Activated T-helper 1 cell treated with anti-CD3 and anti-CD28 coated beads, Interleukin-2, amount 50 U/mL, for 16 hours (primary cell): ENCODE data around the gene SMARCAL1.

Experiments
- DNase-seq, 2 donors: peaks; one replicate each; pipeline ENCODE4 v3.0.0-alpha.2; 2020; ENCODE audit warnings: low read depth in 1 of 2, low spot score in 1 of 2

The SMARCAL1 gene

GRCh38 chr2:216474925-216475670, 62.8 kb downstream of the SMARCAL1 start:
- no peak for DNase-seq

GRCh38 chr2:216475767-216476166, 63.5 kb downstream of the SMARCAL1 start:
- DNase-seq: no peak

- no peak for DNase-seq
These were observed 65.2 kb downstream of the SMARCAL1 start for GRCh38 chr2:216477283-216478035.

GRCh38 chr2:216478151-216478550, 65.9 kb downstream of the SMARCAL1 start:
- no peak for DNase-seq

GRCh38 chr2:216478791-216479190, 66.5 kb downstream of the SMARCAL1 start:
- DNase-seq: no peak

- no peak for DNase-seq
These were observed 67.9 kb downstream of the SMARCAL1 start for GRCh38 chr2:216480221-216480620.

GRCh38 chr2:216482640-216483039, 70.4 kb downstream of the SMARCAL1 start:
- DNase-seq: no peak

GRCh38 chr2:216485237-216485636, 73.0 kb downstream of the SMARCAL1 start:
- no peak for DNase-seq

GRCh38 chr2:216485745-216486144, 73.5 kb downstream of the SMARCAL1 start:
- DNase-seq: no peak

- DNase-seq: no peak
These were observed 74.0 kb downstream of the SMARCAL1 start for GRCh38 chr2:216486271-216486670.

GRCh38 chr2:216486708-216487107, 74.4 kb downstream of the SMARCAL1 start:
- DNase-seq: no peak

- DNase-seq: no peak
These were observed 77.8 kb downstream of the SMARCAL1 start for GRCh38 chr2:216490061-216490460.

GRCh38 chr2:216491793-216492596, 79.7 kb downstream of the SMARCAL1 start:
- DNase-seq: no peak

- DNase-seq: no peak
These were observed 80.5 kb downstream of the SMARCAL1 start for GRCh38 chr2:216492597-216493333.

- no peak for DNase-seq
These were observed 81.0 kb downstream of the SMARCAL1 start for GRCh38 chr2:216493334-216493685.

GRCh38 chr2:216495656-216496055, 83.4 kb downstream of the SMARCAL1 start:
- no peak for DNase-seq

GRCh38 chr2:216497382-216498069, 85.2 kb downstream of the SMARCAL1 start:
- DNase-seq: no peak

GRCh38 chr2:216498070-216498378, 85.7 kb downstream of the SMARCAL1 start:
- DNase-seq: no peak

GRCh38 chr2:216498379-216499352, 86.4 kb downstream of the SMARCAL1 start, which contains the start of gene RPL37A:
Gene RPL37A, plus strand, starts transcription at chr2:216498844. Its CDS starts 31 bp downstream, at chr2:216498875.
- DNase-seq: peak; percentile 77 to 81
